Subcutaneous adipose tissue (tissue), 4 donors: Measurements from ENCODE around the gene DNAH6. TPM values are rescaled to one million over a fixed set of nuclear protein-coding genes. Genes with fewer than 3 reads are reported as not detected.

Experiments
- total RNA-seq, 4 donors: library from RNA; depleted of rRNA; stranded (reverse); fragments of >200 nt; gene quantifications; one replicate each; pipeline ENCODE4 v1.1.0, GENCODE V29; 2016
- TF ChIP-seq, protein P1 (sequence below): fragments of 450-650 bp; IDR thresholded peaks from one replicate; pipeline ENCODE4 v1.5.1; 2016; ENCODE audit warnings: low read depth, mild to moderate bottlenecking, control low read depth, antibody characterized with exemption, moderate library complexity

The DNAH6 gene
- total RNA-seq, 4 donors from 2014 or later, result 0.49 to 2.4 (median 1.2) TPM

DNA sequence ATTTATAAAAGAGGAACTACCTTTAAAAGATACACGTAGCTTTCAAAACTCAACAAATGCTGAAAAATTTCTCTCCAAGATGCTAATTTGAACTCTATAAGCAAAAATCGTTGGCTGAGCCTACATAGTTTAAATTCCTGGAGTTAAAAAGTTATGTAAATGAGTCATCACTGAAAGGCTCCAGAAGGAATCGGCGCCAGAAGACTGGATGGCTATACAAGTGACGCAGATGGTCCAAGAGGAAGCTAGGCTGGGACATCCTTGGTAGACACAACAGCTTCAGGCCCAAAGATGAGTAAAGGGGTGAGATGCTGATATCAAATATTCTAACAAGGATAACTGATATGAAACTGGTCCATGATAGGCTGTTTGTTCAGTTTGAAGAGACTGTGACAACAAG lies 22.8 kb upstream of the DNAH6 start:
- TF ChIP-seq, protein P1, sequence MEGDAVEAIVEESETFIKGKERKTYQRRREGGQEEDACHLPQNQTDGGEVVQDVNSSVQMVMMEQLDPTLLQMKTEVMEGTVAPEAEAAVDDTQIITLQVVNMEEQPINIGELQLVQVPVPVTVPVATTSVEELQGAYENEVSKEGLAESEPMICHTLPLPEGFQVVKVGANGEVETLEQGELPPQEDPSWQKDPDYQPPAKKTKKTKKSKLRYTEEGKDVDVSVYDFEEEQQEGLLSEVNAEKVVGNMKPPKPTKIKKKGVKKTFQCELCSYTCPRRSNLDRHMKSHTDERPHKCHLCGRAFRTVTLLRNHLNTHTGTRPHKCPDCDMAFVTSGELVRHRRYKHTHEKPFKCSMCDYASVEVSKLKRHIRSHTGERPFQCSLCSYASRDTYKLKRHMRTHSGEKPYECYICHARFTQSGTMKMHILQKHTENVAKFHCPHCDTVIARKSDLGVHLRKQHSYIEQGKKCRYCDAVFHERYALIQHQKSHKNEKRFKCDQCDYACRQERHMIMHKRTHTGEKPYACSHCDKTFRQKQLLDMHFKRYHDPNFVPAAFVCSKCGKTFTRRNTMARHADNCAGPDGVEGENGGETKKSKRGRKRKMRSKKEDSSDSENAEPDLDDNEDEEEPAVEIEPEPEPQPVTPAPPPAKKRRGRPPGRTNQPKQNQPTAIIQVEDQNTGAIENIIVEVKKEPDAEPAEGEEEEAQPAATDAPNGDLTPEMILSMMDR, result no peak

DNA sequence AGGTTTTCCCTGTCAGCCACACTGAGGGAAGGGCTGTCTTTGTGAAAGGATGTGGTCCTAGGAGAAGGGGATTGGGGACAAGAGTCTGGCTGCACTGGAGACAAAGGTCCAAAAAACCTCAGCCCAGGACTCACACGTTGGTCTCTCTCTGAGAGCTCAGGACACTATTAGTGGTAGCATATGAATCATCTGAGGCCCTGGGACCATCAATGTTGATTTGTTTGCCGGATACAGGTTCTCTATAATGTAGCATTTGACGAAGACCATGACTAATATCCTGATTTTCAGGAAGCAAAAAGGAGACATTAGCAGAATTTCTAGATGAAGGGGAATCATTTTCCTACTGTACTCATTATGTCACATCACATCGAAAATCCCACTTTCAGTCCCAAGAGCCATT lies 22.2 kb upstream of the DNAH6 start:
- TF ChIP-seq, protein P1, result no peak

DNA sequence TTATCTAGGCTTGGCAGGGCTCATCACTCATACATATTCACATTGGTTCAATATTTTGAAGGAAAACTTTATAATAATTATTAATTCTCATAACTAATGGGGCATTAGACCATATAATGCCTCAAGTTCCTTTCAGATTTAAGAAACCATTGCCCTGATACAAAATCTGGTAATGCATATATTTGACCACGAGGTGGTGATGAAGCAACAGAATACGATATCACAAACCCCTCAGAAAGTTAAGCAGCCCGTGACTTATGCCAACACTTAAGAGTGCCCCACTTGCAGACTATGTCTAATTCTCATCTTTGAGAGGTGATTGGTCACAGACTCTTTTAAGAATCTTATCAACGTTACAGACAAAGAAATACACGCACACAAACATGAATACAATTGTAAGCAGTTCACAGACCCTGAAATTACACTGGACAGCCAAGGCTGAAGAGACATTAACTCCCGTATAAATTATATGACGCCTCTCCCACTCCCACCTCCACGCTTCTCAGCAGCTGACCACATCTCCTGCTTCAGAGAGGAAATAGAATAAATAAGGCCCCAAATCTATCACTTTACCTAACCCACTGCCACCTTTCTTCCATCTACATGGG lies 20.7 kb upstream of the DNAH6 start:
- TF ChIP-seq, protein P1, result no peak

DNA sequence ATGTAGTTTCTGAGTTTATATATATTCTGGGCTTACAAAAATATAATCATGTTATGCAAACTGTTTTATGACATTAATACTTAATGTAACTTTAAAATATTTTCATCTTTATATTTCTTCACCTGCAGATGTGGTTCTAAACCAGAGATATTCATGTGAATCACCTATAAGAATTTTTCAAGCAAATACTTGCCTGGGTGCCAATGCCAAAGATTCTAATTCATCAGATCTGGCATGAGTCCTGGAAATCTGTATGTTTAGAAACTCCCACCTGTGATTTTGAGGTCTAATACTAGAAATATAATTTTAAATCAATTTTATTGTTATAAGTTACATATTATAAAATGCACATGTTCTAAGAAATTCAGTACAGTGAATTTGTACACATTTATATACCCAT lies 19.9 kb upstream of the DNAH6 start:
- TF ChIP-seq, protein P1, result no peak

DNA sequence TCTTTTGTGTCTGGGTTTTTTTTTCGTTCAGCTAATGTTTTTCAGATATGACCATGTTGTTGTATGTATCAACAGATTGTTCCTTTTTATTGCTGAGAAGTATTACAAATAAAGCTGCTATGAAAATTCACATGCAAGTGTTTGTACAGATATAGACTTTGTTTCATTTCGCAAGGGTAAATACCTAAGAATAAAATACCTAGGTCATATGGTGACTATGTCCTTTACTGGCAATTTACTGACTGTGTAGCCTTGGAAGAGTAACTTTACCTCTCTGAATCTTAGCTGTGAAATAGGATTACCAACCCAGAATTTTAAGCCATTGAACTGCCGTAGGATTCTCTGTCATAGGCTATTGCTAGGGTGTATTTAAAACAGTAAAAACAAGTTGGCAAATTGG lies 19.0 kb upstream of the DNAH6 start:
- TF ChIP-seq, protein P1, result no peak

DNA sequence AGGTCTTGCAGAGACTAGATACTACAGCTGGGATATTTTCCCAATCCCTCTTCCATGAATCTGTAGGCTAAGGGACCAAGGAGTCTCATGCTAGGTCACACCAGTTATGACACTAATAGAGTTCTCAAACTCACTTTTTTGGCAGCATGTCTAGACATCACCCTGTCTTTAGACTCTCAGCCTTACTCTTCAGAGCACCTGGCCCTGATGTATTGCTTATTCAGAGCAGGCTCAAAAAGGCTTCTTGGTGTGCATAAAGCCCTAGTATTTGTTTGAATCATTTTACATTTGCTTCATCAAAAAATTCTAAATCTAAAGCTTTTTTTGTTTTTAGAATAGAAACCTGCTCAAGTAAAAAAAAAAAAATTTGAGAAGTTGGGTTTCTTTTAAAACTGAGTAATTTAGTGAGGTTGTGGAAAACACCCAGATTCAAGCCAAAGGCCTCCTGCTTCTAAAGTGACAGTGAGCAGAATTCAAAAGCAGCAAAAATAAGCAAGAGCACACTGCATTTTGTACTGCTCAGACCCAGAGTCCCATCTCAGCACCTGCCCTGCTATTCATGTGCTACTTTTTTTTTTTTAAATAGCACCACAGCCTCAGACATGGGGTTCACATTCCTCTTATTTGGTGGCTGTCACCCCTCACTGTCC lies 18.0 kb upstream of the DNAH6 start:
- TF ChIP-seq, protein P1, result no peak

DNA sequence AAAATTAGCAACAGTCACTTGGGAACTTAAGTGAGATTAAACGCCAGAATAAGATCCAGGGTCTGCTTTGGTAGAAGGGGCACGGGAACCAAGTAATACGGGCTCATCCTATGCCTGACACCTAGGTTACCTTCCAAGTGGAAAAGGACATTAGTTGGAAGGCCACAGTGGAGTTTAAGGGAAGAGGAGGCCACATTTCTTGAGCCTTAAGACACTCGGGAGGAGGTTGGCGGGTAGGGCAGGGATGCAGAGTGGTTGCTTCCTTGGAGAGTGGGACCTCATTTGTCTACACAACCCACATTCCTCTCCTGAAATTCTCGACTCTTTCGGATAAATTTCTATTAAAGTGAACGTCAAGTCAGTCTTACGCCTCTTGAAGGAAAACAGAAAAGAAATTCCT lies 510 bp upstream of the DNAH6 start:
- TF ChIP-seq, protein P1, result no peak
